Nephron (organoid): Measurements from ENCODE around the gene HECW1.
"Not testable (repeated sequence)": the region's sequence is repeated elsewhere in the genome, so short reads cannot be mapped to it uniquely, and the experiment has no call there.

Source experiments
- H3K27ac Mint-ChIP-seq, 3 experiments: 2 replicates each; pipeline ENCODE4 v1.8.0; 2020; ENCODE audit warnings: mixed read lengths in 3 of 3, mild to moderate bottlenecking in 2 of 3, moderate library complexity in 1 of 3
- H3K27me3 Mint-ChIP-seq: 2 replicates; pipeline ENCODE4 v1.8.0; 2021; ENCODE audit warnings: low read depth, mild to moderate bottlenecking, moderate library complexity, mixed read lengths
- H3K36me3 Mint-ChIP-seq: 2 replicates; pipeline ENCODE4 v1.8.0; 2020; ENCODE audit warnings: low read depth, mixed read lengths
- H3K4me1 Mint-ChIP-seq: 2 replicates; pipeline ENCODE4 v1.8.0; 2020; ENCODE audit warnings: mixed read lengths
- H3K4me3 Mint-ChIP-seq, 3 experiments: 2 replicates each; pipeline ENCODE4 v1.8.0; 2020; ENCODE audit warnings: mild to moderate bottlenecking in 3 of 3, mixed read lengths in 3 of 3, moderate library complexity in 2 of 3
- H3K9me3 Mint-ChIP-seq: 2 replicates; pipeline ENCODE4 v1.8.0; 2020; ENCODE audit warnings: mixed read lengths
- CTCF ChIP-seq, 3 experiments: fragments of 200-600 bp; sonication (generic); IDR thresholded peaks; one replicate each; pipeline ENCODE4 v1.5.0; 2021; ENCODE audit warnings: antibody characterized with exemption in 3 of 3; ENCODE audit not compliant: unreplicated experiment in 3 of 3

HECW1 gene

GRCh38 chr7:43112459-43112940 is at the start of gene HECW1:
HECW1 (plus strand) TSS chr7:43112647; CDS start chr7:43243906, 131,259 bp downstream.
- peaks cover 47% of the 10 kb centered on the region for H3K27me3 Mint-ChIP-seq
- peaks cover 18% of the 10 kb centered on the region for H3K4me1 Mint-ChIP-seq
- H3K9me3 Mint-ChIP-seq, result peaks cover 1% of the 10 kb centered on the region
- H3K27ac Mint-ChIP-seq, result no peak within 1 kb of the TSS
- no peaks in the 10 kb centered on the region for H3K36me3 Mint-ChIP-seq
- TF ChIP-seq CTCF (IDR thresholded peaks at IDR 0.05; ENCODE audit: unreplicated experiment in 3 of 3), result no peak
- H3K4me3 Mint-ChIP-seq, result peak within 1 kb of the TSS; percentile 71 to 78 (median 73)

DNA sequence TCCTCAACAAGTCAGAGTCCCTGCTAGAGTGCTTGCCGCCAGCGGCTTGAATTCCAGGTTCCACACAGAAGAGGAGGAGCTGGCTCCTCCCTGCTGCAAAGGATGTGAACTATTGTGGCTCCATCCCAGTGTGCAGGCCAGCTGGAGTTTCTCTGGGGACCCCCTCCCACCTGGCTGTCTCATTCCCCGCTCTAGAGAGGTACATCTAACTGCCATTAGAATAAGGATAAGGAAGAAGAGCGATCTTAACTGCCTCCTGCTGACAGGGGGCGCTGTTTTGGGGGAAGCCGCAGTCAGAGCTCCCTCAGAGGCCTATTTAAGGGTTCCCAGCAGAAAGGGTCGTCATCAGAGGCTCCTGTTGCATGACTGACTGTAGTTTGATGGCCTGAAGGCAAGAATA is 40.8 kb upstream of the HECW1 start:
- Mint-ChIP-seq H3K27me3 (no peaks in the 10 kb centered on the region), H3K27ac (peak overlapping the region; percentile 73 to 90 (median 80)), H3K4me3 (no peak overlapping the region), H3K9me3 (peaks cover 2% of the 10 kb centered on the region), H3K36me3 (no peaks in the 10 kb centered on the region), H3K4me1 (peaks cover 14% of the 10 kb centered on the region)
- peak; percentile 27 to 47 (median 41) for TF ChIP-seq CTCF (IDR thresholded peaks at IDR 0.05; ENCODE audit: unreplicated experiment in 3 of 3)

DNA sequence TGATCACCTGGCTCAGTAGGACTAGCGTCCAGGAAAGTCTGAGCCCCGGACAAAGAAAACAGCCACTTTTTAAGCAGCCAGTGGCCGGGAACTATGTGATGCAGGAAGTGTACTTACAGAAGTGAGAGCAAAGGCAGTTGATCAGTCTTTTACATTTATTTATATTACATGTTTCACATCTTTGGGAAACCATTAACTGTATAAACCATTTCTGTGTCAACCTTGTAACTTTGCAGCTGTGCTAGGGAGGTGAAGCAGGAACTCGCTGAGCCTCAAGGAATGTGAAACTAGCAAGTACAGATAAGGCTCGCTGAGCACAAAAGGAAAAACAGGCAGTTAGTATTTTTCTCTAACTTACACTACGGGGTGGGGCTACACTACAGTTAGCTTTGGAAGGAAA is 39.9 kb upstream of the HECW1 start:
- H3K9me3 Mint-ChIP-seq, result peaks cover 2% of the 10 kb centered on the region

DNA sequence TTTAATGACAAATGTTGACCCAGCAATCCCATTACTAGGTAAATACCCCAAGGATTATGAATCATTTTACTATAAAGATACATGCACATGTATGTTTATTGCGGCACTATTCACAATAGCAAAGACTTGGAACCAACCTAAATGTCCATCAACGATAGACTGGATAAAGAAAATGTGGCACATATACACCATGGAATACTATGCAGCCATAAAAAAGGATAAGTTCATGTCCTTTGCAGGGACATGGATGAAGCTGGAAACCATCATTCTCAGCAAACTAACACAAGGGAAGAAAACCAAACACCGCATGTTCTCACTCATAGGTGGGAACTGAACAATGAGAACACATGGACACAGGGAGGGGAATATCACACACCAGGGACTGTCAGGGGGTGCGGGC is 38.6 kb upstream of the HECW1 start:
- not testable (repeated sequence) for H3K4me3 Mint-ChIP-seq, H3K27ac Mint-ChIP-seq, H3K36me3 Mint-ChIP-seq, H3K27me3 Mint-ChIP-seq, H3K9me3 Mint-ChIP-seq
- H3K4me1 Mint-ChIP-seq, result peaks cover 19% of the 10 kb centered on the region

More for the DNA sequence above, 39.9 kb upstream of the HECW1 start:
- peak overlapping the region; percentile 73 to 90 (median 80) for H3K27ac Mint-ChIP-seq
- H3K4me3 Mint-ChIP-seq, result peak overlapping the region in 1 of 3 experiments; percentile 15
- TF ChIP-seq CTCF (IDR thresholded peaks at IDR 0.05; ENCODE audit: unreplicated experiment in 3 of 3), result no peak
- H3K4me1 Mint-ChIP-seq, result peaks cover 19% of the 10 kb centered on the region
- no peaks in the 10 kb centered on the region for H3K36me3 Mint-ChIP-seq
- H3K27me3 Mint-ChIP-seq, result no peaks in the 10 kb centered on the region

DNA sequence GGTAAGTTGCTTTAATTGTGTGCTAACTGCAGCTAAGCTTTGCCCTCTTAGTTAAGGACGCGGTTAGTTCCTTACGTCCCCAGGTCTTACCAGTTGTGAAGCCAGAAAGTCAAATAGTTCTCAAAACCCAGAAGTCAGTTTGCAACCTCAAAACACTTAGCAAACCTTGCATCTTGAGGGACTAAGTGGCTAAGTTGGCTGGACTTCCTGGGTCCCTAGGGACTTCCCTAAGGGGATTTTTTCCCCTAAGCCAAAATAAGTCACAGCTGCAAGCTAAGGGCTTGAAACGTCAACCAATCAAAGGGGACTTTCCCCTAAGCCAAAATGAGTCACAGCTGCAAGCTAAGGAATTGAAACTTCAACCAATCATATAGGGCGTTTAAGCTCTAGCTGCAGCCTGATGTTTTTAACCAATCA is 36.2 kb upstream of the HECW1 start:
- no peak overlapping the region for H3K27ac Mint-ChIP-seq
- no peak for TF ChIP-seq CTCF (IDR thresholded peaks at IDR 0.05; ENCODE audit: unreplicated experiment in 3 of 3)
- H3K4me3 Mint-ChIP-seq, result no peak overlapping the region
- H3K36me3 Mint-ChIP-seq, result no peaks in the 10 kb centered on the region
- peaks cover 2% of the 10 kb centered on the region for H3K9me3 Mint-ChIP-seq
- no peaks in the 10 kb centered on the region for H3K27me3 Mint-ChIP-seq
- peaks cover 19% of the 10 kb centered on the region for H3K4me1 Mint-ChIP-seq

DNA sequence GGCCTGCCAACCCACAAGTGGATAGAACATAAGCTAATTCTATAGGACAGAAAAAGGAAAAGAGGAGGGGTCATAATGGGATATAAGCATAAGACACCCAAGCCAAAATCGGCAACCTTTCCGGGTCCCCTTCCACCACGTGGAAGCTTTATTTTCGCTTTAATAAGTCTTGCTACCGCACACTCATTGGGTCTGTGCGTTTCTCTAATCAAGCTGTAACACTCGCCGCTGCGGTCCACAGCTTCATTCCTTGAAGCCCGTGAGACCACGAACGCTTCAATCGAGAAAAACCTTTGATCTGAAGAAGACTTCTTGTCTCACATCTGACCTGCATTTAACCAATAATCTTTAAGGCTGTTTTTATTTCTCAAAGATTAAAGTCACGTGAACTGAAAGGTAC is 35.8 kb upstream of the HECW1 start:
- Mint-ChIP-seq H3K27me3 (no peaks in the 10 kb centered on the region), H3K9me3 (peaks cover 2% of the 10 kb centered on the region), H3K36me3 (no peaks in the 10 kb centered on the region), H3K27ac (no peak overlapping the region), H3K4me1 (peaks cover 16% of the 10 kb centered on the region), H3K4me3 (no peak overlapping the region)
- no peak for TF ChIP-seq CTCF (IDR thresholded peaks at IDR 0.05; ENCODE audit: unreplicated experiment in 3 of 3)
